Ramos (cell line): Measurements from ENCODE around the gene ZNF746.
"Not testable (repeated sequence)": the region's sequence is repeated elsewhere in the genome, so short reads cannot be mapped to it uniquely, and the experiment has no call there.

Experiments used
- in situ Hi-C: fragments of 300-500 bp; cut with MboI; formaldehyde crosslinking; loops from one replicate; pipeline ENCODE4 v1.14.3; 2022; ENCODE audit warnings: low sequenced_read_pairs; ENCODE audit not compliant: unreplicated experiment

The ZNF746 gene

DNA sequence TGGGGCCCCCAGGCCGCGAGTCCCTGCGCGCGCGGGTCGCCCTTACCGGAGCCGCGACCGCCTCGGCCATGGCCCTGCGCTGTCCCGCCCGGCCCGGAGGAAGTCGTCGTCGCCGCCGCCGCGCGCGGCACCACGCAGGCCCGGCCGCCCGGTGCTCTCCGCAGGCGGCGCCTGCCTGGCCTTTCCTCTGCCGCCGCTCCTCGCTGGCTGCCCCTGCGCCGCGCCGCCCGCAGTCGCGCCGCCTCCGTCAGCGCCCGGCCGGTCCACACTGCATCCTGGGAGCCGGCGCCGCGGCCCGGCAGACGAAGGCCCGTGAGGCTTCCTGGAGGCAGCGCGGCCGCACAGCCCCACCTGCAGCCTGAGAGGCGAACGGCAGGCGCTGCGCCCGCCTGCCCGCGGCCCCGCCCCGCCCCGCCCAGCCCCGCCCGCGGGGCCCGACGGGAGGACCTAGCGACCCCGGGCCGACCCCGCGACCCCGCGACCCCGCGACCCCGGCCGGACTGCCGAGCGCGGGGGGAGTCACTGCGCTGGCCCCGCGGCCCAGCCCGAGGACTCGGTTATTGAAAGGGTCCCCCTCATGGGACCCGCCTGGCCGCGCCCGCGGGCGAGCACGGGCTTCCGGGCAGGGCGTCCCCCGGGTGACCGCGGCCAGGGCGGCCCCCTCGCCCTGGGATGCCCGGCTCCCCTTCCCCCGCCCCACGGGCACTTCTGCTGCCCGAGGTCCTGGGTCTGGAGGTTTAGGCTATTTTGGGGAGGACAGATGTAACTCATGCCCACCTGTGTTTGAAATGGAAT is at the start of gene ZNF746:
TSS of gene ZNF746 (minus strand) at position 343 of the 795 bp plus-strand sequence. CDS start at position 70, 273 bp downstream.
- in situ Hi-C loops = no loop called here

DNA sequence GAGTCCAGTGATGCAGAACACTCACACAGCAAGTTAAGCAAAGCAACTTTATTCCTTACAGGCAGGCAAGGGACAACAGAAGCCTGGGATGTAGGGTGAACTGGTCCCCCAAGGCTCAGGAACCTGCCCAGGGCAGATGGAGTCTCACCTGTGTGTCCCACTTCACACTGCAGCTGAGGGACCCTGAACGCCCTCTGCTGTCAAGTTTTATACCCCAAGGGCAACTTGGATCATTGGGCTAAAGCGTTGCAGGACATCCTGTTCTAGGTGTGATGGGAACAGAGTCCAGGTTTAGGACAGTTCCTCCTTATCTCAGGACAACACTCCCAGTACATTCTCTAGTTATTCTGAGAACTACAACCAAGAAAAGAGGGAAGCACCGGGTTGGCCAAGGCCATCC is 49.5 kb upstream of the ZNF746 start:
- in situ Hi-C loops = no loop called here

DNA sequence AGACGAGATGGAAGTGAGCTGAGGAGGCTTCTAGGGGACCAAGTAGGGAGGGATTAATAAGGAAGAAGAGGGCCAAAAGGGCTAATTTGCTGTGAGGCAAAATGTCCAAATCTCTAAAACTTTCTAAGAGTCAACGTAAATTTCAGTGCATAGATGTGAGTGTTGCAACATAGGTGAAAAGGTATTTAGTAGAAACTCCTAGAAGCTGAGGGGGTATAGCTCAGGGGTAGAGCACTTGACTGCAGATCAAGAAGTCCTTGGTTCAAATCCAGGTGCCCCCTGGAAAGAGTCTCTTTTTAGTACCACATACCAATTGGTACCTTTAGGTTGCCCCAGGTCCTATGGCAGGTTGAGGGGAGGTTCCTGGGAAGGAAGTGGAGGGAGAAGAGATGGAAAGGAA is 48.7 kb upstream of the ZNF746 start:
- in situ Hi-C loops = no loop called here

DNA sequence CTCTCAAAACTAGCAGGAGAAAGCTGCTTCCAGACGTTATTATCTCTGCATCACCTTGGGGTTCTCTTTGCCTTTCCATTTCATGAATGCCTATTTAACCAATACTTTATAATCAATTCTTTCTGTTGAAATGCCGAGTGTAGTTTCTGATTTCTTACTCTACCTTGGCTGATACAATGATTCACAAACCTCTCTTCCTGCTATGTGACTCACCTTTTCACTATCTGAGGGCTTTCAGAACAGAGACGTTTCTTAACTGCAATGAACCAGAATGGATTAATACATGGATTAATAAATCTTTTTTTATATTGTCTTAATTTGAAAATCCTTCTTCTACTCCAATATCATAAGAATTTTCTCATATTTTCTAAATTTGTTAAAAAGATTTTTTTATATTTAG is 46.4 kb upstream of the ZNF746 start:
- in situ Hi-C loops = no loop called here

DNA sequence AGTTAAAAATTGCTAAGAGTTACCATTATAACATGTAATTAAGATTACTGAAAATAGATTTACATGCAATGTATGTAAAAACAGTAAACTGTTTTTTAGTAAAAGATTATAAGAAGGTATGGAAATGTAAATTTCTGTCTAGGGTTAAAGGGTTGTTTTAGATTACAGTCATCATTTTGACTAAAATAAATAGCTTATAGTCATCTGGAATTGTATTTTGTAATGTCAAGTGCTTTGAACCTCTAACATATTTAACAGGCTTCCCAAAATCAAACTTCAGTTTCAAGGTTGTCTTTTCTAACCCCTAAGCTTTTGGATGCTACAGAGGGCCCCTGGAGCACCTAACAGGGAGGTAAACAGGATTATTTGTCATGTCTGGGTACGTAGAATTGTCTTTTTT is 35.0 kb upstream of the ZNF746 start:
- in situ Hi-C loops = no loop called here

DNA sequence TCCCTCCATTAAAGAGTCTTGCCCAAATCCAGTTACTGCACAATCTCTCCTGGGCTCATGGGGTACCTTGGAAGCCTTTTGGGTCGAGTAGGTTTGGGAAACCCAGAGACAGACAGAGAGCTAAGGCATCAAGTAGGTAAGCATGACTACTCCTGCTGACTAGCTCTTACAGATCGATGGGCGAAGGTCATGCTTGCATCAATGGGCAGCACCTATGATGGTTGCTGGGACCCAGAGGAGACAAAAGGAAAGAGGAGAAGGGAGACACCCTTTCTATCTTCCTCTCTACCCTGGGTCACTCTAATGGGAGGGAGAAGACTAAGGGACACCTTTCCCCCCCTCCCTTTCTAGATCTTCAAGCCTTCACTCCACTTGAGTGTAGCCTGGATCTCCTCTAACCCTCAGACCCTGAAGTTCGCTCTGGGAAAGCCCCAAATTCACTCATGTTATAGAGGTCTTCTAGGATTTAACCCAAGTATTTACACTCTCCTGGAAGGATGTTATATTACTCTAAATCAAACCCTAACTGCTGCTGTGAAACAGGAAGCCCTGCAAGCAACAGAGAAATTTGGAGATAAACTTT is 31.6 kb upstream of the ZNF746 start:
- in situ Hi-C loops = no loop called here

DNA sequence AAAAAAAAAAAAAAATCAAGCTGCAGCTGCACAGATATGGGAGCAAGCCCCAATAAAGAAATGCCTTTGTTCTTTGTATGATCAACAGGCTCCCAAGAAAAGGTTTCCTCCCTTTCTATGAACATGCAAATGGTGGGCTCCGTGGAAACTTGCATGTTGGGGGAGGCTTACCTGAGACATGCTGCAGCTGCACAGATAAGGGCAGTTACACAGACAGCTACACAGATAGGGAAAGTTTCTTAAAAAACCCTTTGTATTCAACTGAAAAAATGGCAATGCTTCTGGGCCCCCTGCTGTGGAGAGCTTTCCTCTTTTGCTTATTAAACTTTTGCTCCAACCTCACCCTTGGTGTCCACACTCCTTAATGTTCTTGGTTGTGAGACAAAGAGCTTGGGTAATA is 29.8 kb upstream of the ZNF746 start:
- in situ Hi-C loops = no loop called here

DNA sequence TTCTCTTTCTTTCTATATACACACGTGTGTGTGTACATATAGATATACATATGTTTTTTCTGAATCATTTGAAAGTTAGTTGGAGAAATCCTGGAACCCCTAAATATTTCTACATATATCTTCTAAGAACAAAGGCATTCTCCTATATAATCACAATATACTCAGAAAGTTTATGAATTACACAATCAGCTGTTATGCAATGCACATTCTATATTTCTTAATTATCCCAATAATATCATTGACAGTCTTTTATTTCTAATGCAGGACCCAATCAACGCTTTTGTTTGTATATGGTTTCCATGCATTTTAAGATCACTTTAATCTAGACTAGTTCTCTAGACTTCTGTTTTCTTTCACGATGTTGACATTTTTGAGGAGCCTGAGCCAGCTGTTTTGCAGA is 27.7 kb upstream of the ZNF746 start:
- in situ Hi-C loops = no loop called here

DNA sequence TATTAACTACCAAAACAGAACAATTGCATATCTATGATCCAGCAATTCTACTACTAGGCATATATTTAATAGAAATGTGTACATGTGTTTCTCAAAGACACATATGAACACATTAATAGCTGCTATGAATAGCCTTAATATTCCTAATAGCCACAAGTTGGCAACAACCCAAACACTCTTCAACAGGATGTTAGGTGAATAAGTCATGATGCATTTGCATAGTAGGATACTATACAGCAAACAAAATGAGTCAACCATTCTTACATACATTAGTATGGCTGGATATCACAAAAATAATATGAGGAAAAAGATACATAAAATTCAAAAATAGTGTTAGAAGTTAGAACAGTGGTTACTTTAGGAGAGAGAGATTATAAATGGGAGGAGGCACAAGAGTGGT is 26.8 kb upstream of the ZNF746 start:
- in situ Hi-C loops = no loop called here

DNA sequence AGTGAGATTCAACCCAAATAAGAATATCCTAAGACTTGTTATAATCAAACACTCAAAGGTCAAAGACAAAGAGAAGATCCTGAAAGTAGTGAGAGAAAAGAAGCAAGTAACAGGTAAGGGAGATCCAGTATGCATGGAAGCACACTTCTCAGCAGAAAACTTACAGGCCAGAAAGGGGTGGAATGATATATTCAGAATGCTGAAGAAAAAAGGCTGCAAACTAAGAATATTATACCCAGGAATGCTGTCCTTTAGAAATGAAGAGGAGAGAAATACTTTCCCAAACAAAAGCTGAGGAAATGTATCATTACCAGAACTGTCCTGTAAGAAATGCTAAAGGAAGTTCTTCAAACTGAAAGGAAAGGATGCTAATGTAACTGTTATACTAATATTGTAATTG is 12.6 kb upstream of the ZNF746 start:
- in situ Hi-C loops = no loop called here

DNA sequence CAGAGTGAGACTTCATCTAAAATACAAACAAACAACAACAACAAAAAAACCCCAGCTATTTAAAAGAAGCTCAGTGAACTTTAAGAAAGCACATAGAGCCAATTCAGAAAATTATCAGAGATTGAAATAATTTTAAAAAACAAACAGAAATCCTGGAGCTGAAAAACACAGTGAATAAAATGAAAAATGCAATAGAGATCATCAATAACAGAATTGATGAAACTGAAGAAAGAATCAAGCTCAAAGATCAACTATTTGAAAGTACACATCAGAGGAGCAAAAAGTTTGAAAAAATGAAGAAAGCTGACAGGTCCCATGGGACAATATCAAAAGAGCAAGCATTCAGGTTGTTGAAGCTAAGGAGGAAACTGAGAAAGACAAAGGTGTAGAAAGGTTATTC is 12.2 kb upstream of the ZNF746 start:
- in situ Hi-C loops = no loop called here

DNA sequence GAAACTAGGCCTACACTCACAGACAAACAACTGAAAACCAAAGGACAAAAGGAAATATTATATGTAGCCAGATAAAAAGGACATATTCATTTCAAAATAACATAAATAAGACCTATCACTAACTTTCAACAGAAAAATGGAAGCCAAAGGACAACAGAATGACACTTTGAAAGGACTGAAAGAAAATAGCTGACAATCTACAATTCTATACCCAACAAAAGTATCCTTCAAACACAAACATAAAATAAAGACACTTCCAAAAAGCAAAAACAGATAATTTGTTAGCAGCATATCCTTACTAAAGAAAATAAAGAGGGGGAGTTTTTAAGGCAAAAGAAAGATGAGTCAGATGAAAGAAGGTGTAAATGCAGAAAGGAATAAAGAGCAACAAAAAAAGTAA is 7.9 kb upstream of the ZNF746 start:
- in situ Hi-C loops = no loop called here

DNA sequence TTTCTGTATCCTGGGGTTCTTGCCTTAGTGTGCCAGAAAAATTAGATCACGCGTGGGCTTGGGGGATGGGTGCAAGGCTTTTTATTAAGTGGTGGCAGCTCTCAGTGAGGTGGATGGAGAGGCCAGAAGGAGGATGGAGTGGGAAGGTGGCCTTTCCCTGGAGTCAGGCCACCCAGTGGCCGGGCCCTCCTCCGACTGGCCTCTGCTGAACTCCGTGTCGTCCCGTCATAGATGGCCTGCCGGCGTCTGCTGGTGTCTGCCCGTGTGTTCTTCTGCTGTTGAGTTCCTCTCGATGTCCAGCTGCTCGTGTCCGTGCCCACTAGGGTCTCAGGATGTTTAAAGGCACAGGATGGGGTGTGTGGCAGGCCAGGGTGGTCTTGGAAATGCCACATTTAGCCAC is 4.0 kb upstream of the ZNF746 start:
- in situ Hi-C loops = no loop called here

DNA sequence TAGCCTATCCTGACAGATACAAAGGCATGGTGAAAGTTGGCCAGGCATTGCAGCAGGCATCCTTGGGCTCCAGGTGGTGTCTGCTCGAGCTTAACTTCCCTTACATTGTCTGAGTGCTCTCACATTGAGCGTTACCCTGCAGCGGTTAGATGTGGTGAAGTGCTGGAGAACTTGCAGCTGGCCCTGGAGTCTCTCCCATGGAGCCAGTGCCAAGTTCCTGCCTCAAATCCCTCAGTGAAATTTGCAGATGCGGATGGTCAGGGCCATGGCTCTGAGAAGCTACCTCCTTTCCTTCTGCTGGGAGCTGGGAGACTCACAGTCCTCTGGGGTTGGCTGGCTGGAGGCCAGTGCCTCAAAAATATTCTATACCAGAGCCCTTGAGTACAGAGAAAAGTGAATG is 3.3 kb upstream of the ZNF746 start:
- in situ Hi-C loops = no loop called here

DNA sequence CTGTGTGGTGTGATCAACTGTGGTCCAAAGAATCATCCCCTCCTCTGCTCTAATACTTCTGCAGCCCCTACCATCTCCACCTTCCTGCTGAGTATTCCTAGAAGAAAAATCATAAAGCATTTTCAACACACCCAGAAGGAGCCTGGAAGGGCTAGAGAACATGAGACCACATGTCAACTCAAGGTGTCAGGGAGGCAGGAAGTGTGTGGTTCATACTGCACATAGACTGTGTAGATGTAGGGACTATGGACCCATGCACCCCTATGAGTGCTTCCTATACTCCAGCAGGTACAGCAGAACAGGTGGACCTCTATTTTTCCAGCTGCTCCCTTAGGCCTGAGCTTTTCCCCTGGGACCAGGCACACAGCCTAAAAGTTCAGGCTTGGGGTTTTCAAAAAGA is 2.6 kb upstream of the ZNF746 start:
- in situ Hi-C loops = no loop called here

DNA sequence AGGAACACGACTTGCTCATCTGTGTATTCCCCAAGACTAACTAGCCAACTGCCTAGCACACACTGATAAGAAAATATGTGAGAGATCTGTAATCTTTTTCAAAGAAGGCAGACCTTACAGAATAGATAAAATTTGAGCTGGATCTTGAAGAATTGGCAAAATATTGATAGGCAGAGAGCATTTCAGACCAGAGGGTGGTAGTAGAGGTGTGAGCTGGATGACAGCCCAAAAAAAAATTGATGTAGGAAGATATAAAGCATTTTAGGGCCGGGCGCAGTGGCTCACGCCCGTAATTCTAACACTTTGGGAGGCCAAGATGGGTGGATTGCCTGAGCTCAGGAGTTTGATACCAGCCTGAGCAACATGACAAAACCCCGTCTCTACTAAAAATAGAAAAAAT is 1.2 kb upstream of the ZNF746 start:
- in situ Hi-C loops = no loop called here

DNA sequence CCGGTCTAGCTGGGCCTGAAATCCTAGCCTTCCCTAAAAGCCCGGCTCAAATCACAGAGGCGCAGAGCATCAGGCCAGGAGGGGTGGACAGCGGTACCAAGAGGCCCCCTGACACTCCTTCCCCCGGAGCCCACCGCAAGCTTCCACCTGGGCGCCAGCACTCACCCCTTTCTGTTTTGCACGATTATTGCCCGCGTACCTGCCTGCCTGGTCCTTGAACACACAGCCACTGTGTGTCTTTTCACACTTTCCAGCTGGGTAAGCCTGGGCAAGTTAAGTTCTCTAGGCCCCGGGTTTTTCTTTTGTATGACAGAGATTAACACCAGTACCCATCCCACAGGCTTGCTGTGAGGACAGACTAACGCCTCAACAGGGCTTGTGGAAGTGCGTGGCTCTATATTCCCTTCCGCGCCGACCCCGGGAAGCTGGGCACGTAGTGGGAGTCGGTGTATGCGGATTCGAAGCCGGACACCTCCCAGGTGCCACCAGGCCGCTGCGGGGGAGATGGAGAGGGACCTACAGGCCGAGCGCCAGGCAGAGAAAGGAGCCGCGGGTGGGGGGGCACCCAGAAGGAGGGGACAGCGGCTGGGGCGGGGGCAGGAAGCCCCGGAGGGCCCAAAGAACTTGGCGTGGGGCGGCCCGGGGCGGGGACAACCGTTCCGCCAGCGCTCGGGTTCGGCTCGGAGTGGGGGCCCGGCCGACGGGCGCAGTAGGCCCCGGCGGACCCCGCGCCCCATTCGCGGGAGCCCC is 792 bp downstream of the ZNF746 start:
- in situ Hi-C loops = no loop called here

DNA sequence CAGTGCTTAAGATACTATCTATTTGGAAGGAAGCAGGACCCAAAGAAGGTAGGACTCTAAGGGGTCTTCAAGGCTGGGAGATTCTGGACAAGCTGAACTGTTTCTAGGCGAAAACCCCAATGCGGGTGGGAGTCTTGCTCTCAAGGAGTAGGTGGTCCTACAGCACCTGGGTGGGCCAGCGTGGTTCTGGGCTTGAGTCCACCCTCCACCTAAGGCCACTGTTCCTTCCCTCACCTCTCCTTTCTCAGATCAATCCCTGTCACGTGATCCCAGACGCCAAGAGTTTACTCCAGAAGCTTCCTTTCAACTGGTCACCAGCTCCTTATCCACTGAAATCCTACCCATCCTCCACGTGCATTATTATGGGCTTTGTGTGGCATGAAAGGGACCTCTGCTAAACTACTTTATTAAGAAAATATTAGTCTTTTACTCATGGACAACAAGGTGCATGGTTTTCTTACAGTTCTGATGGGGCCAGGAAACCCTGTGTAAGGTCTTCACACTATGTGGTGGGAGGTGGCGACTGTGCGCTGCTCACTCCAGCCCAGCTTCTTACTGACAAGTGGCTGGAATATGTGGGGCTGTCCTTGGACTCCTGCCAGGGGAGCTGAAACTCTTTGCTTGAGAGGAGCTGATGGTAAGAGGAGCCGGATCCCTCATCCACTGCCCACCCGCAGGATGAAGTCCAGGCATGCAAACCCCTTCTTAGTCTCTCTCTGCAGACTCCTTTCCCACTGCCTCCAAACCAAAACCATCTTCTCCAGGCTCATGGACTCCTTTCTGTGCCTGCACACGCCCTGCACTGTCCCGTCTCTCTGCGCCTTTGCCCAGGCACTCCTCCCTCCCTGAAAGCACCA is 1.6 kb downstream of the ZNF746 start:
- in situ Hi-C loops = no loop called here

DNA sequence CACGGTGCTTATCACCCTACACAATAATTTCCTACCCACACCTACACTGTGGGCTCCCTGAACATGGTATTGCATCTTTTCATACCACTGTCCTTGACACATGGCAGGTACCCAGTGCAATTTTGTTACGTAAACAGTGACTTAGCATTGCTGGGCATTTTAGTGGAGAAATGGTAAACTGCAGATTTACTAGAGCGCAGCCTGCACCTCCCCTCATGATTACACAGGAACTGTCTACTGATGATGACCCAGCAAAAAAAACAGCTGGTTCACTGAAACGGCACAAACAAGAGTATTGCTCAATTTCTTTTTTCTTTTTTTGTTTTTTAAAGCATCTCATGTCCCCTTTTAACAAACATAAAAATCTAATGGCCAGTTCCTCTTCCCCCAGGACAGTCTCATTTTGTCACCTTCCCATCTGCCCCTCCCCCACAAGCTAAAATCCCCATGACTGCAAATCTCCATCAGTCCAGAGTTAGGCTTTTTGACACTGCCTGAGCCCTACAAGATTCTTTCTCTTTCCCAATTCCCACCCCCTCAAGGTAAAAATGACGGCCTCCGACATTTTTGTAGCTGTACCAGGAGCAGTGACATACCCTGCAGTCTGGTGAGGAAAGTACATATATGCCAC is 2.8 kb downstream of the ZNF746 start:
- in situ Hi-C loops = no loop called here

DNA sequence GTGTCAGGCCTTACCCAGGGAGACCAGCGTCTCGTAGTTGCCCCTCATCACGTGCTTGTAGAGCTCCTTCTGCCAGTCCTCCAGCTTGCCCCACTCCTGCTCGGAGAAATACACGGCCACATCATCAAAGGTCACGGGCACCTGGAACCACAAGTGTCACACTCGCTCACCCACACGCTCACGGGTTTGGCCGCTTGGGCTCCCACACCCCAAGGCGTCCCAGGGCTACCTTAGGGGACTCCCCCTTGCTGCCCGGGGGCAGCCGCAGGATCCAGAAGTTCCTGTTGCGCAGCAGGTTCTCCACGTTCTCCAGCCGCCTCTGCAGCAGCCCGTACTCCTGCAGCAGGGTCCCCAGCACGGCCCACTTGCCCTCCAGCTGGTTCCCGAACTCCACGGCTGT is 3.6 kb downstream of the ZNF746 start:
- in situ Hi-C loops = not testable (repeated sequence)
